Endodermal cell (in vitro differentiated cells): ENCODE results near the gene ZCCHC24. TPM values are rescaled to one million over a fixed set of nuclear protein-coding genes. Genes with fewer than 3 reads are reported as not detected.
A peak's percentile ranks its signal among the peaks of the same experiment; 100 is the strongest.

Experiments used
- DNase-seq: peaks from one replicate; pipeline ENCODE4 v3.0.0-alpha.2; 2017
- H3K27ac ChIP-seq: 2 replicates; pipeline ENCODE4 v1.5.1; 2013; ENCODE audit warnings: mild to moderate bottlenecking, low read depth, low read length, moderate library complexity
- H3K27me3 ChIP-seq: 2 replicates; pipeline ENCODE4 v1.6.1; 2013; ENCODE audit warnings: mild to moderate bottlenecking, low read length, moderate library complexity; ENCODE audit not compliant: insufficient read depth, control insufficient read depth, poor library complexity, severe bottlenecking
- H3K36me3 ChIP-seq: 2 replicates; pipeline ENCODE4 v1.7.0; 2013; ENCODE audit warnings: mild to moderate bottlenecking, low read length, moderate library complexity; ENCODE audit not compliant: control insufficient read depth, insufficient read depth
- H3K4me1 ChIP-seq: one replicate; pipeline ENCODE4 v1.7.0; 2013; ENCODE audit warnings: low read length; ENCODE audit not compliant: control insufficient read depth, insufficient read depth
- H3K4me3 ChIP-seq: 2 replicates; pipeline ENCODE4 v1.5.1; 2013; ENCODE audit warnings: mild to moderate bottlenecking, low read length, moderate library complexity
- H3K9ac ChIP-seq: 2 replicates; pipeline ENCODE4 v1.6.1; 2013; ENCODE audit warnings: mild to moderate bottlenecking, low read length, moderate library complexity; ENCODE audit not compliant: poor library complexity, severe bottlenecking; ENCODE audit errors: extremely low read depth
- H3K9me3 ChIP-seq: 2 replicates; pipeline ENCODE4 v1.6.1; 2013; ENCODE audit warnings: mild to moderate bottlenecking, low read length, moderate library complexity; ENCODE audit not compliant: control insufficient read depth
- H3K27ac Mint-ChIP-seq: 2 replicates; pipeline ENCODE4 v1.8.0; 2020; ENCODE audit warnings: mixed read lengths
- H3K27me3 Mint-ChIP-seq: 2 replicates; pipeline ENCODE4 v1.8.0; 2021; ENCODE audit warnings: mild to moderate bottlenecking, mixed read lengths; ENCODE audit not compliant: insufficient read depth
- H3K36me3 Mint-ChIP-seq: 2 replicates; pipeline ENCODE4 v1.8.0; 2020; ENCODE audit warnings: low read depth, mixed read lengths
- H3K4me1 Mint-ChIP-seq: 2 replicates; pipeline ENCODE4 v1.8.0; 2020; ENCODE audit warnings: mixed read lengths
- H3K4me3 Mint-ChIP-seq: 2 replicates; pipeline ENCODE4 v1.8.0; 2020; ENCODE audit warnings: mild to moderate bottlenecking, moderate library complexity, mixed read lengths
- H3K9me3 Mint-ChIP-seq: 2 replicates; pipeline ENCODE4 v1.8.0; 2020; ENCODE audit warnings: mild to moderate bottlenecking, mixed read lengths
- CTCF ChIP-seq: fragments of 200-600 bp; sonication (generic); conservative IDR thresholded peaks from 2 replicates; pipeline ENCODE4 v1.5.0; 2021; ENCODE audit warnings: antibody characterized with exemption, mild to moderate bottlenecking
- WGBS, 2 experiments: methylation state at CpG; one replicate each; pipeline versions ENCODE4 v1.1.5 to v1.1.7; 2013; ENCODE audit warnings: missing lambda C conversion rate in 2 of 2, mixed read lengths in 1 of 2; ENCODE audit not compliant: insufficient coverage in 1 of 2, insufficient read length in 1 of 2; 5-methylcytosine and 5-hydroxymethylcytosine counted together
- total RNA-seq, 2 donors: library from RNA; stranded (reverse); fragmentation: NEBNext Ultra II Directional in 1 of 2; extraction: Animal tissue kit (Norgen Biotek cat#: 25700) in 1 of 2; gene quantifications; 2 replicates in 1 of 2; 3 replicates in 1 of 2; pipeline ENCODE4 v1.2.1, GENCODE V29; 2021

Gene ZCCHC24
- total RNA-seq, 2 donors from 2014 or later = 7.6 to 10.7 TPM

GRCh38 chr10:79393924-79394610, 51.4 kb downstream of the ZCCHC24 start:
- Histone ChIP-seq H3K36me3 (no peaks in the 10 kb centered on the region), H3K27ac (no peak overlapping the region), H3K4me3 (no peak overlapping the region), H3K9ac (no peak overlapping the region), H3K27me3 (no peaks in the 10 kb centered on the region), H3K9me3 (no peaks in the 10 kb centered on the region), H3K4me1 (peaks cover 1% of the 10 kb centered on the region)
- WGBS, 2 experiments = 94 to 96% methylated on average over 14 to 17 of the region's 17 CpGs
- peaks cover 2% of the 10 kb centered on the region for H3K4me1 Mint-ChIP-seq
- no peaks in the 10 kb centered on the region for H3K9me3 Mint-ChIP-seq
- H3K27me3 Mint-ChIP-seq = no peaks in the 10 kb centered on the region
- H3K4me3 Mint-ChIP-seq = no peak overlapping the region
- DNase-seq = no peak
- TF ChIP-seq CTCF = no peak
- H3K36me3 Mint-ChIP-seq = peaks cover 4% of the 10 kb centered on the region
- no peak overlapping the region for H3K27ac Mint-ChIP-seq

- WGBS, 2 experiments = 87 to 97% methylated on average over 3 to 4 of the region's 4 CpGs
- Mint-ChIP-seq H3K36me3 (peaks cover 4% of the 10 kb centered on the region), H3K9me3 (no peaks in the 10 kb centered on the region), H3K27ac (no peak overlapping the region), H3K4me3 (no peak overlapping the region), H3K27me3 (no peaks in the 10 kb centered on the region), H3K4me1 (no peaks in the 10 kb centered on the region)
- no peak for TF ChIP-seq CTCF
- no peaks in the 10 kb centered on the region for H3K36me3 ChIP-seq
- no peaks in the 10 kb centered on the region for H3K27me3 ChIP-seq
- H3K4me1 ChIP-seq = no peaks in the 10 kb centered on the region
- H3K27ac ChIP-seq = no peak overlapping the region
- no peak overlapping the region for H3K4me3 ChIP-seq
- peak; percentile 23 for DNase-seq
- H3K9me3 ChIP-seq = no peaks in the 10 kb centered on the region
- no peak overlapping the region for H3K9ac ChIP-seq
These were observed 52.1 kb downstream of the ZCCHC24 start for GRCh38 chr10:79393221-79393923.

GRCh38 chr10:79392506-79393176, 52.8 kb downstream of the ZCCHC24 start:
- Mint-ChIP-seq H3K4me3 (no peak overlapping the region), H3K27ac (no peak overlapping the region), H3K4me1 (no peaks in the 10 kb centered on the region), H3K36me3 (peaks cover 4% of the 10 kb centered on the region), H3K9me3 (no peaks in the 10 kb centered on the region), H3K27me3 (no peaks in the 10 kb centered on the region)
- H3K9me3 ChIP-seq = no peaks in the 10 kb centered on the region
- H3K4me1 ChIP-seq = no peaks in the 10 kb centered on the region
- no peak overlapping the region for H3K4me3 ChIP-seq
- H3K36me3 ChIP-seq = no peaks in the 10 kb centered on the region
- DNase-seq = peak; percentile 18
- H3K27ac ChIP-seq = no peak overlapping the region
- 68 to 79% methylated on average over 4 to 6 of the region's 6 CpGs for WGBS, 2 experiments
- no peaks in the 10 kb centered on the region for H3K27me3 ChIP-seq
- no peak for TF ChIP-seq CTCF
- no peak overlapping the region for H3K9ac ChIP-seq
